Endothelial cell of umbilical vein (primary cell): Measurements from ENCODE around the gene DOCK4. TPM values are rescaled to one million over a fixed set of nuclear protein-coding genes. Genes with fewer than 3 reads are reported as not detected.

ENCODE experiments used
- BruUV-seq: library from RNA; stranded (reverse); fragments of 400-500 nt; replicated peaks from 2 replicates; lab custom pipeline; 2021; lab: Mats Ljungman, UMichigan
- CTCF ChIA-PET: fragments of 300-600, 350-600 bp; sonication (Branson Sonifier 250); formaldehyde crosslinking; loops from one replicate; lab custom pipeline; 2021; ENCODE audit warnings: antibody characterized with exemption, inconsistent platforms; lab: Charles Lee
- POLR2A ChIA-PET: fragments of 300-600, 350-600 bp; sonication (Branson Sonifier 250); formaldehyde crosslinking; loops from one replicate; lab custom pipeline; 2021; ENCODE audit warnings: antibody characterized with exemption, inconsistent platforms; lab: Charles Lee
- DNase-seq: peaks from one replicate; pipeline ENCODE4 v3.0.0-alpha.2; 2011; ENCODE audit warnings: low read depth, low spot score
- FAIRE-seq: peaks from 2 replicates; lab custom pipeline; 2011; peaks lifted over from hg19 to GRCh38; lab: Jason Lieb, UNC
- H2AFZ ChIP-seq: 2 replicates; pipeline ENCODE4 v1.6.0; 2012; ENCODE audit warnings: low read depth, low read length, control low read depth, inconsistent platforms
- H3K27ac ChIP-seq: 2 replicates; pipeline ENCODE4 v1.5.1; 2011; ENCODE audit warnings: low read depth, mild to moderate bottlenecking, control low read depth, low read length, moderate library complexity; ENCODE audit not compliant: insufficient read depth
- H3K27me3 ChIP-seq, 2 experiments: 2 replicates each; pipeline versions ENCODE4 v1.6.0 to v1.6.1; 2011; ENCODE audit warnings: low read length in 2 of 2, mixed read lengths in 1 of 2; ENCODE audit not compliant: control insufficient read depth in 2 of 2, insufficient read depth in 2 of 2
- H3K36me3 ChIP-seq, 2 experiments: 2 replicates in 1 of 2; 3 replicates in 1 of 2; pipeline ENCODE4 v1.5.1; 2011; ENCODE audit warnings: low read length in 2 of 2, mild to moderate bottlenecking in 1 of 2, moderate library complexity in 1 of 2; ENCODE audit not compliant: control insufficient read depth in 2 of 2, insufficient read depth in 2 of 2; ENCODE audit errors: extremely low read depth in 1 of 2
- H3K4me1 ChIP-seq: 3 replicates; pipeline ENCODE4 v1.5.1; 2011; ENCODE audit warnings: mild to moderate bottlenecking, low read length; ENCODE audit not compliant: control insufficient read depth, insufficient read depth; ENCODE audit errors: extremely low read depth
- H3K4me2 ChIP-seq: 2 replicates; pipeline ENCODE4 v1.6.1; 2011; ENCODE audit warnings: low read length, control low read depth, mixed read lengths; ENCODE audit not compliant: insufficient read depth
- H3K4me3 ChIP-seq, 3 experiments: fragments of 200-600 bp in 1 of 3; sonication (generic), shearing (Covaris generic) in 1 of 3; replicated peaks in 1 of 3; 2 replicates each; pipeline ENCODE4 v1.5.1; 2011 to 2016; ENCODE audit warnings: control low read depth in 3 of 3, low read length in 3 of 3, mild to moderate bottlenecking in 2 of 3, inconsistent platforms in 1 of 3, low read depth in 1 of 3, moderate library complexity in 1 of 3; ENCODE audit not compliant: insufficient read depth in 1 of 3
- H3K79me2 ChIP-seq: 2 replicates; pipeline ENCODE4 v1.6.0; 2012; ENCODE audit warnings: low read length, inconsistent platforms; ENCODE audit not compliant: control insufficient read depth, insufficient read depth
- H3K9ac ChIP-seq: replicated peaks from 2 replicates; pipeline ENCODE3; 2011; ENCODE audit warnings: low read length, control low read depth; ENCODE audit not compliant: insufficient read depth; ENCODE audit errors: extremely low read depth
- H3K9me1 ChIP-seq: replicated peaks from 3 replicates; pipeline ENCODE4 v1.6.0; 2011; ENCODE audit warnings: mild to moderate bottlenecking, low read length; ENCODE audit not compliant: control insufficient read depth, insufficient read depth; ENCODE audit errors: extremely low read depth
- H3K9me3 ChIP-seq: replicated peaks from 2 replicates; pipeline ENCODE4 v1.5.1; 2012; ENCODE audit warnings: low read length, inconsistent platforms; ENCODE audit not compliant: control insufficient read depth, insufficient read depth
- H4K20me1 ChIP-seq: replicated peaks from 2 replicates; pipeline ENCODE3; 2011; ENCODE audit warnings: mild to moderate bottlenecking, low read length; ENCODE audit not compliant: control insufficient read depth, insufficient read depth; ENCODE audit errors: extremely low read depth
- EZH2 ChIP-seq: IDR thresholded peaks from 2 replicates; pipeline ENCODE4 v1.6.1; 2012; ENCODE audit warnings: borderline replicate concordance, low read depth, mild to moderate bottlenecking, moderate library complexity, low read length, inconsistent platforms; ENCODE audit not compliant: severe bottlenecking
- FOS ChIP-seq: IDR thresholded peaks from 2 replicates; pipeline ENCODE4 v1.6.1; 2011; ENCODE audit warnings: mild to moderate bottlenecking, low read length, moderate library complexity, borderline replicate concordance; ENCODE audit not compliant: insufficient read depth
- GATA2 ChIP-seq: IDR thresholded peaks from 2 replicates; pipeline ENCODE4 v1.7.0; 2011; ENCODE audit warnings: low read depth, mild to moderate bottlenecking, moderate library complexity, mixed read lengths, low read length; ENCODE audit not compliant: insufficient read length, insufficient read depth
- JUN ChIP-seq: IDR thresholded peaks from 2 replicates; pipeline ENCODE4 v1.6.1; 2011; ENCODE audit warnings: borderline replicate concordance, low read depth; ENCODE audit not compliant: insufficient read length, insufficient read depth
- MYC ChIP-seq: IDR thresholded peaks from one replicate; pipeline ENCODE4 v1.6.1; 2011; ENCODE audit warnings: mild to moderate bottlenecking, low read depth, low read length
- POLR2A ChIP-seq: IDR thresholded peaks from 2 replicates; pipeline ENCODE4 v1.6.1; 2012; ENCODE audit warnings: low read depth, mild to moderate bottlenecking, control low read depth, low read length
- POLR2AphosphoS5 ChIP-seq: IDR thresholded peaks from 2 replicates; pipeline ENCODE4 v1.6.1; 2012; ENCODE audit warnings: low read depth, mild to moderate bottlenecking, control low read depth, low read length, moderate library complexity; ENCODE audit not compliant: insufficient read depth
- dilution Hi-C: fragments of 300-500 bp; cut with MboI; formaldehyde crosslinking; loops from one replicate; pipeline ENCODE4 v1.15.0; 2019; ENCODE audit warnings: low sequenced_read_pairs; ENCODE audit not compliant: extremely low pct_ligation_motif_present
- intact Hi-C: fragments of 100-400 bp; cut with micrococcal nuclease; formaldehyde crosslinking; loops from one replicate; pipeline ENCODE4 v1.10.0; 2022
- polyA plus RNA-seq, 4 experiments: library from polyadenylated mRNA; depleted of rRNA in 3 of 4; stranded (reverse) in 3 of 4; unstranded in 1 of 4; fragments of >200 nt; gene quantifications; 2 replicates each; pipeline versions ENCODE4 v1.2.1 to v1.2.3, GENCODE V29; 2011 to 2012; ENCODE audit warnings: missing spikeins in 1 of 4
- total RNA-seq: library from RNA; stranded (reverse); gene quantifications from 2 replicates; pipeline ENCODE4 v1.2.3, GENCODE V29; 2021
- TF ChIP-seq, protein P1 (sequence below), 2 donors: IDR thresholded peaks; 1 replicate in 1 of 2; 2 replicates in 1 of 2; pipeline ENCODE4 v1.5.1; 2011; ENCODE audit warnings: low read length in 2 of 2, mild to moderate bottlenecking in 2 of 2, moderate library complexity in 2 of 2, control low read depth in 1 of 2, inconsistent platforms in 1 of 2, low read depth in 1 of 2; ENCODE audit not compliant: insufficient read depth in 1 of 2; ENCODE audit errors: extremely low read depth in 1 of 2
- TF ChIP-seq, protein P2 (sequence below): IDR thresholded peaks from 2 replicates; pipeline ENCODE4 v1.6.1; 2011; ENCODE audit not compliant: insufficient read depth, insufficient read length

DOCK4 gene
- total and polyA plus RNA-seq, 2 donors (not counting 3 experiments of a cell fraction or from before 2014, with no cell fraction given): 47.4 to 164 TPM

DNA sequence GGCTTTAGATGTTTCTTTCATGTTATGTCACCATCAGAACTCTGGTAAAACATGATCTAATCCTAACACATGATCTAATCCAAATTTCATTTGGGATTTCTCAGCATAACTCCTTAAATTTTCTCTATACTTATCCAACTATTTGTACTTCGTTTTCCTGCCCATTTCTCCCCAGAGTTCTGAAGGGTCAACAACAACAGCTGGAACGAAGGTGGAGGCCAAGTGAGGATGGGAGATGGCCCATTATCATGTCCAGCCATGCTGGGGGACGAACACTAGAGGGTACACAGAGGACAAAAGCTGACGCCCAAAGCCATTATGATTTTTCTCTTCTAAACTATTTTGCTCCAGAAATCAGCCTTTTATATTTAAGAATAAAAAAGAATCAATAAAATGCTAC lies 185.4 kb downstream of the DOCK4 start:
- Histone ChIP-seq H3K9me3 (no peaks in the 10 kb centered on the region), H3K27ac (no peak overlapping the region), H3K9me1 (no peaks in the 10 kb centered on the region), H3K4me2 (no peak overlapping the region), H3K36me3 (no peaks in the 10 kb centered on the region), H3K4me3 (no peak overlapping the region), H2AFZ (no peak overlapping the region), H3K4me1 (peaks cover 39% of the 10 kb centered on the region), H3K27me3 (no peaks in the 10 kb centered on the region), H4K20me1 (peaks cover 4% of the 10 kb centered on the region), H3K79me2 (peaks cover 86% of the 10 kb centered on the region), H3K9ac (no peak overlapping the region)
- dilution Hi-C loops (no loop called here), intact Hi-C loops (loop anchor here (10.0 kb wide), 1 partner anchor 394 kb away; no protein-coding TSS in a partner anchor)
- TF ChIP-seq GATA2 (no peak), FOS (no peak), MYC (no peak), JUN (no peak), POLR2AphosphoS5 (no peak), POLR2A (no peak), EZH2 (no peak)
- TF ChIP-seq, protein P1, sequence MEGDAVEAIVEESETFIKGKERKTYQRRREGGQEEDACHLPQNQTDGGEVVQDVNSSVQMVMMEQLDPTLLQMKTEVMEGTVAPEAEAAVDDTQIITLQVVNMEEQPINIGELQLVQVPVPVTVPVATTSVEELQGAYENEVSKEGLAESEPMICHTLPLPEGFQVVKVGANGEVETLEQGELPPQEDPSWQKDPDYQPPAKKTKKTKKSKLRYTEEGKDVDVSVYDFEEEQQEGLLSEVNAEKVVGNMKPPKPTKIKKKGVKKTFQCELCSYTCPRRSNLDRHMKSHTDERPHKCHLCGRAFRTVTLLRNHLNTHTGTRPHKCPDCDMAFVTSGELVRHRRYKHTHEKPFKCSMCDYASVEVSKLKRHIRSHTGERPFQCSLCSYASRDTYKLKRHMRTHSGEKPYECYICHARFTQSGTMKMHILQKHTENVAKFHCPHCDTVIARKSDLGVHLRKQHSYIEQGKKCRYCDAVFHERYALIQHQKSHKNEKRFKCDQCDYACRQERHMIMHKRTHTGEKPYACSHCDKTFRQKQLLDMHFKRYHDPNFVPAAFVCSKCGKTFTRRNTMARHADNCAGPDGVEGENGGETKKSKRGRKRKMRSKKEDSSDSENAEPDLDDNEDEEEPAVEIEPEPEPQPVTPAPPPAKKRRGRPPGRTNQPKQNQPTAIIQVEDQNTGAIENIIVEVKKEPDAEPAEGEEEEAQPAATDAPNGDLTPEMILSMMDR (IDR thresholded peaks at IDR 0.05; ENCODE audit: extremely low read depth in 1 of 2, insufficient read depth in 1 of 2, low read depth in 1 of 2, low read length in 2 of 2): no peak
- TF ChIP-seq, protein P2, sequence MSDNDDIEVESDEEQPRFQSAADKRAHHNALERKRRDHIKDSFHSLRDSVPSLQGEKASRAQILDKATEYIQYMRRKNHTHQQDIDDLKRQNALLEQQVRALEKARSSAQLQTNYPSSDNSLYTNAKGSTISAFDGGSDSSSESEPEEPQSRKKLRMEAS: no peak
- no peak for FAIRE-seq
- no peak for DNase-seq
- no TSS peak for BruUV-seq
- CTCF ChIA-PET: interaction anchor here (0.7 to 1.1 kb wide), 2 partner anchors 9 to 24 kb away, joined by 3 to 4 read pairs; no protein-coding TSS in a partner anchor
- POLR2A ChIA-PET: no interaction called here
